NCI-H1417 (cell line): ENCODE results near the gene MESP1.

Source experiments
- DNase-seq, 3 experiments: peaks; one replicate each; lab custom pipeline; 2025; lab: John Stamatoyannopoulos, UW

MESP1 gene

DNA sequence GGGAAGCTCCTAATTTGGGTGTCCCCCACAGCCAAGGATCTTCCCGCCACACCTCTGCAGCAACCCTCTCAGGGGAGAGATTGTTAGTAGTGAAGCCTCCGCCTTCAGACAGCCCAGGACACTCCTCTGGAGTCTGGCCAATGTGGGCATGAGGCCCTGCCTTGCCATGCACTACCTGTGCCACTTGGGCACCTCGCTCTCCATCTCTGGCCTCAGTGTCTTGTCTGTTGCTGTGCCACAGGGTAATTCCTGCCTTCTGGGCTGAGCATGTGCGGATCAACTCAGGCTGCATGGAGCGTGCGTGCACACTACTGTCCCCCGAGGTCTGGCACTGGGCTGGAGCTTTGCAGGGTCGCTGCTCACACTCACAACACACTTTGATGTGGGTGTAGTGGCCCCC is 7.9 kb upstream of the MESP1 start:
- DNase-seq = no peak

DNA sequence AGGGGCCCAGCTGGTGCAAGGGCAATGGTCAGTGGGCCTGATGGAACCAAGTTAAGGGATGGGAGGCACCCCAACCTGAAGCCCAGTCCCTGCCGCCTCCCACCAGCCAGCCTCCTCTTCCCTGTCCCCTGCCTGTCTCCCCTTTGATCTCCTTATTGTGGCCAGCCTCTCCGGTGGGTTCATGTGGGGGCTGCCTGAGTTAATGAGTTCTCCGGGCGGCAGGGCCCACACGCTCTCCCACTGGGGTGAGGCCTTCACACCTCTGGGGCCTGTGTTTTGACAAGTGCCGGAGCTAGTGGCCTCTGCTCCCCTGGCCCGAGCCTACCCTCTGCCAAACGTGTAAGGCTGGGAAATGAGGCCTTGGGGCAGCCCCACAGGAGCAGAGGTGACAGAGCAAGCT is 7.2 kb upstream of the MESP1 start:
- no peak for DNase-seq

DNA sequence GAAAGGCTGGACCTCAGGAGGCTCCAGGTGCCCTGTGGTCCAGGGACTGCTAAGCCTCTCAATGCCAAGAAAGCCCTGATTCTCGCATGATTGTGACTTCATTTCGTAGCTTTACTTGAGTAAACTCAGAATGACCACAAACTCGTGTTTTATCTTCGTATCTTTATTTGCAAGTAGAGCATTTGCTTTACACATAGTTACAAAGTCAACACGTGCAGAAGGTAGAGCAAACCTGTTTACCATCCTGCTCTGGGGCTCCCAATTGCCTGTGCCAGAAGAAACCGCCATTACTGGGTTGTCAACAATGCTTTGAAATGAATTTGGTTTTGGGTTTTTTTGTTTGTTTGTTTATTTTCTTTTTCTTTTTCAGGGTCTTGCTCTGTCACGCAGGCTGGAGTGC is 5.8 kb upstream of the MESP1 start:
- DNase-seq = no peak

DNA sequence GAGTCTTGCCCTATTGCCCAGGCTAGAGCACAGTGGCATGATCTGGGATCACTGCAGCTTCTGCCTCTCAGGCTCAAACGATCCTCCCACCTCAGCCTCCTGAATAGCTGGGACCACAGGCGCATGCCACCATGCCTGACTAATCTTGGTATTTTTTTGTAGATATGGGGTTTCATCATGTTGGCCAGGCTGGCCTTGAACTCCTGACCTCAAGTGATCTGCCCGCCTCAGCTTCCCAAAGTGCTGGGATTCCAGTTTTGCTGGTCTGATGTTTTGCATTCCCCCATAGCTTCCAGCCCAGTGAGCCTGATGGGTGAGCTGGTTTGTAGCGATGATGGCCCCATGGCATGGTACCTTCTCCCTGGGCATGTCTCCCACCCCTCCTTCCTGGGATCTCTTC is 4.7 kb upstream of the MESP1 start:
- DNase-seq = no peak

DNA sequence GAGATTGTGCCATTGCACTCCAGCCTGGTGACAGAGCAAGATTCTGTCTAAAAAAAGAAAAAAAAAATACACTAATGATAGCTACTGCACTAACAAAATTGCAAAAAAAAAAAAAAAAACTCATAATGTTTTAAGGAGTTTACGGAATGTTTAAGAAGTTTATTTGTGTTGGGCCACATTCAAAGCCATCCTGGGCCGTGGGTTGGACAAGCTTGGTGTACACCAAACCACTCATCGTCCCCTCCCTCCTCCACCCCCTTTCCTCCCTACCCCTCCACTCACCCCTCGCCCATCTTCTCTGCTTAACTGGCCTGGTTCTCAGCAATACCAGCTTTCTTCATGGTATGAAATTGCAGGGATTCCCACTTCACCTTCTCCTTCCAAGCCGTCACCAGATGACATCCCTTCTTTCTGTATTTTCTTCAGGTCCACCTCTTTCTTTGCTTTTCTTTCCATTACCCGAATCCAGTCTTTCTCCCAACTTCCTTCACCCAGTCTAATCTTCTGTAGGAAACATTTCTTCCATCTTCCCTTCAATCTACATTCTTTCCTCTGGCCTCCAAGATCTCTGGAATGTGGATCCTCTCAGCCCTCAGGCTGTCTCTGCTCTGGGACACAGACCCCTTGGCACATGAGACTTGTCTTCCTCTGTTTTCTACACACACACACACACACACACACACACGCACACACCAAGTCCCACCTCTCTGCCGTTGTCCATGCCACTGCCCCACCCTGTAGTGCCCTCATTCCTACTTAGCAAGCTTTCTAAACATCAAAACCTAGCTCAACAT is 3.5 kb upstream of the MESP1 start:
- no peak for DNase-seq

DNA sequence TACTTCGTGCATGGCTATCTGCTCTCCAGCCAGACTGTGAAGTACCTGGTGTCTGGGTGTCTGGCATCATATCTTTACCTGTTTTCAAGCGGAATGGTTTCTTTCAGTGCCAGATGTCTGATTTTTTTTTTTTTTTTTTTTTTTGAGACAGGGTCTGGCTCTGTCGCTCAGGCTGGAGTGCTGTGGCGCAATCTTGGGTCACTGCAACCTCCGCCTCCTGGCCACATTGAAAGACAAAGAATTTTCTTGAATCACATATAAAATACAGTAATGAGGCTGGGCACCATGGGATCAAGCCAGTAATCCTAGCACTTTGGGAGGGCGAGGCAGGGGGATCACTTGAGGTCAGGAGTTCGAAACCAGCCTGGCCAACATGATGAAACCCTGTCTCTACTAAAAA is 2.8 kb upstream of the MESP1 start:
- DNase-seq = no peak

DNA sequence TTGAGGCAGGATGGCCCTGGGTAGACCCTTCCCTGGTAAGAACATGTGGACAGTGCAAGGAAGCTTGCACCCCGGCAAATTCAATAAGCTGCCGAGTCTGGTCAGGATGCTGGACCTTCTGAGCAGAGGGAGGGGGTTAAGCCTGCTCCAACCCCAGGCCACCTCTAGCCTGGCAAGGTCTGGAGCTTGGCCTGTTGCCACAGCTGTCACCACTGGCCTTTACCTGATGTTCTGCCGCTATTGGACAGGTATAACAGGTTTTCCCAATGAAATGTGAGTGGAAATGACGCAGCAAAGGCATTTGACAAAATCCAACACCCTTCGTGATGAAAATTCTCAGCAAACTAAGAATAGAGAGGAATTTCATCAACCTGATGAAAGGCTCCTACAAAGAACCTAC is 699 bp upstream of the MESP1 start:
- DNase-seq = peak in 1 of 3 experiments; percentile 44

DNA sequence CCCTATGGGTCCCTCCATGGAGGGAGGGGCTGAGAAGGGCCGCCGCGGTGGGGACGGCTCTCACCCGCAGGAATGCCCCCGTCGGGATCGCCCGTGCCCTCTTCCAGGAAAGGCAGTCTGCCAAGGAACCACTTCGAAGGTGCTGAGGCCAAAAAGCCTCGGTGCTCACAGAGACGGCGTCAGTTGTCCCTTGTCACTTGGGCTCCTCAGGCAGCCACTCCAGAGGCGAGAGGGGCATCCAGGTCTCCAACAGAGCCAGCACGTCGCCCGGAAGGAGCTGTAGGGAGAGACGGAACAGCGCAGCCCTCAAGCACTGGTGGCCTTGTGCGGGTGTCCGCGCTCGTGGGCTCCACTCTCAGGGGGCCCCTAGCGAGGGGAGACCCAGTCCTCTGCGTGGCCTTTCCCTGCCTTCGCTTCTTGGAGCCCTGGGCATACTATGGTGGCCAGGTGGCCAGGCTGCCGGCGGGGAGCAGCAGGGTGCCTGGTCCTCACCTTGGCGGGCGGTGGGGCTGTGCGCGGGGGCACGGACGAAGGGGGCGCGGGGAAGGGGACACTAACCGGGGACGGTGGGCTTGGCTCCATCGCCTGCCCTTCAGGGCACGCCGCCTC is 994 bp downstream of the MESP1 start:
- peak; percentile 18 to 84 (median 79) for DNase-seq

DNA sequence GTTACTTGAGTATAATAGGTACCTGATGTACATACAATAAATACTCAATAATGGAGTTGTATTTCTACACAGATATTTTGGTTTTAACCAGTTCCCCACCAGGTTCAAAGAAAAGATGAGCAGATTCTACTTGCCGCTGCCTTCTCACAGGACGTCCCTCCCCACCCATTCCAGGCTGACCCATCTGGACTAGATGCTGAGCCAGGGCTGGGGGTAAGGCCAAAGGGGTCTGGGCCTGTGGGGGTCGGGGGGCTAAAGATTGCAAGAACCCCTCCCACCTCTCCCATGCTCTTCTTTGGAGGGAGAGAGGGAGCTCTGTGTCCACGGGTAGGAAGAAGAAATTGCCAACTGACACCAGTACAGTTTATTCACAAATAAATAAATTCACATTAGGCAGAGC is 1.5 kb downstream of the MESP1 start:
- no peak for DNase-seq

DNA sequence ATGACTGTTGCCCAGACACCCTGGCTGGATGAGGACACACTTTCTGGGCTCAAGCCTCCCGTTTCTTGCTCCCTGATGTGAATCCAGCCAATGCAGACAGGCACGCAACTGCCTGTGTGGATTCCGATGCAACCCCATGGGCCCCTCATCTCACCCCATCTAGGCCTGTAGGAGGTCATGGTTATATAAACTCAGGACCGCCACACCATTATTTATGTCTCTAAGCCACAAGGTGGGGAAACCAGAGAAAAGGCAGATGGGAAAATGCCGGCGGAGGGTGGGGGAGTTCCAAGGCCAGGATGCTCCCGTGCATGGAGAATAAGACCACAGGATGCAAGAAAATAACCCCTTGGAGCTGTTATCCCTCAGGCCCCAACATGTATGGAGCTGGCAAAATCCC is 2.0 kb downstream of the MESP1 start:
- no peak for DNase-seq

DNA sequence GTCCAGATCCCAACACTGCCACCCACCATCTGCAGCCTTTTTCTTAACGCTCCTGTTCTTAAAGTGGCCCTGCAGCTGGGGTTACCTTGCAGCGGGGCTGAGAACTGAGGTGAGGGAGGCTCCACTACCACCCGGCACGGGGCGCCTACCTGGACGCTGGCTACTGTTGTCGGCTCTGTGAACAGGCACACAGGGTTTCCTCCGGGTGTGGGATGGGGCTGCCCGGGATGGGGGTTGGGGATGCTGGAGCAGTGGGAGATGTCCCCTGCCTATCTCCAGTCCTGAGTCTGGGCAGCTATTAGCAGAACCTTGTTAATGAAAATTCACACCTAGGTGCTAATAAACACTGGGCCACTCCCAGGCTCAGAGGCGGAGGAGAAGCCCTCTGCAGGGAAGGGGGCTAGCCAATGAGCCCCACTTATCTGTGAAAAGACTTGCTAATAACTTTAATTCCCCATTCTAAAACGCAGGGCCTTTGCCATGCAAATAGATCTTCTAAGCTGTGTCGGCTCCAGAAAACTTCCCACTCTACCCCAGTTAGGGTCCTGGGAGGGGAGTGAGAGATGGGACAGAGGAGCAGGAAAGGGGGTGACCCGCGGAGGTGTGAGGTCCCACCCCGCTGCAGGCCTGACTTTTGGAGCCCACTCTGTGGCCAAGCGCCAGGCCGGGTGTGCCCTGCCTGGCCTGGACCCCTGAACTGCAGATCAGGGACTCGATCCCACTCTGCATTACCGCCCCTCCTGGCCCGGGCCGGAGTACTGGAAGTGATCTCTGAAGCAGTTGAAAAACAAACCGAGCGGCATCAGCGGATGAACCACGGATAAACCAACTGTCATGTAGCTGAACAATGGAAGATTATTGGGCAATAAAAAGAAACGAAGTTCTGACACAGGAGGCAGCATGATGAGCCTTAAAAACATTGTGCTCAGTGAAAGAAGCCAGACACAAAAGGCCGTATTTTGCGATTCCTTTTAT is 3.1 kb downstream of the MESP1 start:
- no peak for DNase-seq

DNA sequence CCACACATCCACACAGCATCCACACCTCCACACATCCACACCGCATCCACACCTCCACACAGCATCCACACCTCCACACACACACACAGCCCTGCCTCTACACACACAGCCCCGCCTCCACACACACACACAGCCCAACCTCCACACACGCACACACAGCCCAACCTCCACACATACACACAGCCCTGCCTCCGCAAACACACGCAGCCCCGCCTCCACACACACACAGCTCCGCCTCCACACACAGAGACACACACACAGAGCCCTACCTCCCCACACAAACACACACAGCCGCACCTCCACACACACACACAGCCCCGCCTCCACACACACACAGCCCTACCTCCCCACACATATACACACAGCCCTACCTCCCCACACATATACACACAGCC is 4.7 kb downstream of the MESP1 start:
- DNase-seq = no peak

DNA sequence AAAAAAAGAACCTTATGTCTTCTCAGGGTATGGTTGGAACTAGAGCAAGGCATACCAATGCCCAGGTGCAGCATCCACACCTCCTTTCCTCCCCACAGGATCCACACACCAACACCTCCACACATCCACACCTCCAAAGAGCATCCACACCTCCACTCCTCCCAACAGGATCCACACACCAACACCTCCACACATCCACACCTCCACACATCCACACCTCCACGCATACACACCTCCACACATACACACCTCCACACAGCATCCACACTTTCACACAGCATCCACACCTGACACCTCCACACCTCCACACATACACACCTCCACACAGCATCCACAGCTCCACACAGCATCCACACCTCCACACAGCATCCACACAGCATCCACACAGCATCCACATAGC is 5.3 kb downstream of the MESP1 start:
- no peak for DNase-seq

DNA sequence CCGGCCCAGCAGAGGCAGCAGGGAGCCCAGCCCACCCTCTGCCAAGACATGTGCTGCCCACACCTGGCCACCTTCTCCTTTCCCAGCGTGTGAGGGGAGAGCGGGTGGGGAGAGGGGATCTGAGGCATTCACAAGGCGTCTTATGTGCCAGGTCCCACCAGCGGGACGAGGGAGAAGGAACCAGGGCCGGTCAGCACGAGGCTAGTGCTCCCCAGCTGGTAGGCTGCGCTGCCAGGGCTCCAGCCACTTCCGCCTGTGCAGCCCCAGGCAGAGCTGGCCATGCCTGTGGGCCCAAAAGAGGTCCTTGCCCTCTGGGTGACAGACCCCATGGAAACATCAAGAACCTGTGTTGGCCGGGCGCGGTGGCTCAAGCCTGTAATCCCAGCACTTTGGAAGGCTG is 5.9 kb downstream of the MESP1 start:
- DNase-seq = no peak

DNA sequence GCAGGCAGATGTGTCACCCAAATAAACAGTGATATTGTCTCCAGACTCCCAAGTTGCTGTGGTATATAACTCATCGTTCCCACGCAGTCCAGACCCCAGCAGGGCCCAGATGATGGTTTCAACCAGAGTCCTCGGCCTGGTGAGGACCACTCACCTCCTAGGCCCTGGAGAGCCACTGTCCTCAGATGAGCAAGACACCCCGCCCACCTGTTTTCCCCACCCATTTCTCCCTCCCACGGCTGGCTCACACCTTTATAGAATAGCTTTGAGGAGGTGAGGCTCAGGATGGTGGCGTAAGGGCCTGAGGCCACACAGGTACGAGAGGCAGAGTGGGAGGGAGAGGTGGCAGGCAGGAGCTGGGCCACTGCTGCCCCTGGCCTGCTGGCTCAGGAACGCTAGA is 7.5 kb downstream of the MESP1 start:
- no peak for DNase-seq

DNA sequence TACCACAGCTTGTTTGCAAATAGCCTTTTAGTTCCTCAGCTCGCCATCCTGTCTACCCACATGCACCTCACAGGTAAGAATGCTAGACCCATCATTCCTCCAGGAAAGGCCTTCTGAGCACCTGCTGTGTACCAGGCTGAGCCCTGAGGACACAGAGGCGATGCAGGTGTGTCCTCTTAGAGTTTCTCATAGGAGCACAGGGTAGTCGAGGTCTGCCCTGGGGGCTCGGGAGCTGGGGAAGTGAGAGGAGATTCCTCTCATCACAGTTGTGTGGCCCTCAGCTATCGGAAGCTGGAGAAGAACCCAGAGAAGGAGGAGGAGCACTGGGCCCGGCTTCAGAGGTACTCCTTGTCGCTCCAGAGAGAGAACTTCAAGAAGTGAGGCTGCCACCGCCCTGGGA is 8.0 kb downstream of the MESP1 start:
- no peak for DNase-seq

DNA sequence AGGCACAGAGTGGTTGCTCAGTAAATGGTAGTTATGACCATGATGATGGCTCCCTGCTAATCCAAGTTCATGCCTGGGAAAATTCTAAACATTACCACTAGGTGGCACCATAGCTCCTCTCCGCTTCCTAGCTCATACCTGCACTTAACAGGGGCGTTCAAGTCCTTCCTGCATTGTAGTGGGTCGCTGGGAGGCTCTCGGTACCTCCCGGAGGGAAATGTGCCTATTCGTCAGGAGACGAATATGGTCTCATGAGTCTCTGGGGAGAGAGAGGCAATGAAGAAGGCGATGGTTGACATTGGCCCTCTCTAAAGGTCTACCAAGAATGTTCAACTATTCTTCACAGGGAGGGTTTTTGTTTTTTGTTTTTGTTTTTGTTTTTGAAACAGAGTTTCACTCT is 10.9 kb downstream of the MESP1 start:
- peak; percentile 70 to 92 (median 78) for DNase-seq

DNA sequence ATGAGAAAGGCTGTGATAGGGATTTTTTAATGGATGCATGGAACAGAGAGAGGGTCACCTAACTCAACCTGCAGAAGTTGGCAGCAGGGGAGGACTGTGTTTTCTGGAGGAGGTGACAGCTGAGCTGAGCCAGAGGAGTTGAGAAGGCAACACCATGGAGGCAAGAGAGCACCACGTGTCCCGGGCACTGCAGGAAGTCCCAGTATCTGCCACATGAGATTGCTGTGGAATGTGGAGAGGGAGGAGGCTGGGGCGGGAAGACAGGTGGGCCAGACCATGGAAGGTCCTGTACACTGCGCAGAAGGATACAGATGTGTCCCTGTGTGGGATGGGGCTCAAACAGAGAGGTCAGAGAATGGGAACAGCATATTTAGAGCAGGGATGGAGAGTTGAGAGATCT is 15.3 kb downstream of the MESP1 start:
- DNase-seq = no peak

DNA sequence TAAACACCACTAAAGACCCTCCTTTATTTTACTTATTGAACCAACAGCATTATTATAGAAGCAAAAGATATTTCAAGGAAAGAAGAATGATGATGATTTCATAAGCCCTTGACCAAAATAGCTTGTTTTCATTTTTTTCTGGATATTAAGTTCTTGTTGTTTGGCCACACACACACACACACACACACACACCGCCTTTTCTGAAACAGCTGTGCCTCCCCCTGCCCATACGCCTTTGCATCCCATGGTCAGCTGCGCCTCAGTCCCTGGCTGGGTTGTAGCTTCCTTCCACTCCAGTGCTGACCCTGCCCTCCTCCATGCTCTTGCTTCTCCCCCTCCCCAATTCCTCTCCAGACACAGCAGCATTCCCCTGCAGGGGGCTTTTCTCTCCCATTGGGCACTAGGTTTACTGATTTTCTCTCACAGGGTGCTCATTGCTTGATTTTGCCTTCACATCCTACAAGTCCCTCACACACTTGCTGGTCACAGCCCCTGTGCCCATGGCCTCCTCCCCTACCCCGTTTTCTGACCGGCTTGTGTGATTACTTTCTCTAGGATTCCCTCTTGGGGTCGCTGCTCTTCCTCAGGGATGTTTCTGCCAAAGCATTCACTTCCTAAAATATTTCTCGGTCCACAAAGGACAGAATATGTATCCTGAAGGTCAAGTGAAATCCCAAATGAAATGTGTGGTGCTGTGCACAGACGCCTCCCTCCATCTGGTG is 18.4 kb downstream of the MESP1 start:
- DNase-seq = no peak

DNA sequence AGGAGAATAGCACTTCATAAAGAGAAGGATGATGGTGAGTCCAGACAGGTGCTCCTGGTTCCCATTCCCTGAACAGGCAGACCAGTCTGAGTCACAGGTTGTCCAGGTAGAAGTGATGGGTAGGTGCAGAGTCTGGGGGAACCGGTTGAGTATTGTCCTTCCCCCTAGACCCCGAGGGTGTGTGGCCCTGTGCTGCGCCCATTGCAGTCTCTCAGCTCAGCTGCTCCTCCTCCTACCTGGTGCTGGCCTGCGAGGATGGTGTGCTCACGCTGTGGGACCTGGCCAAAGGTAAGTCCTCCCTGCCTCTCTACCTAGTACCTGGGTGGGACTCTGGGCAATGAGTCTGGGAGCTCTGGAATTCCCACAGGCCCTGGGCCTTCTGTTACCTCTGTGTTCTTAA is 19.8 kb downstream of the MESP1 start:
- no peak for DNase-seq

DNA sequence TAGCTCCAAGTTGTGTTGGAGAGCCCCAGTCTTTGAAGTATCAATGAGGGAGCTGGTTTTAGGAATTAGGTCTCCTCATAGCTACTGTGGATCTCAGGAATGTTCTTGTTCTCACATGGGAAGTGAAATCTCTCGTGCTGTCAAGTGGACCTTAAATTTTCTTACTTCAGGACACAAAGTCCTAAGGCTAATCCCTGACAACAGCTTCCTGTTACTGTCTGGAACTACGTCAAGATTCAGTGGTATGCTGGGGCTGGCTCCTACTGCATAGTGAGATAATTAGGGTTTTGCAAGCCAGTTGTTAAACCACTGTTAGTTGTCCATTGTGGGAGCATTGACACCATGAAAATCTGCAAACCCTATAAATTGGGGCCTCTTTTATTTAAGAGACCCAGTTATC is 22.8 kb downstream of the MESP1 start:
- DNase-seq = no peak

DNA sequence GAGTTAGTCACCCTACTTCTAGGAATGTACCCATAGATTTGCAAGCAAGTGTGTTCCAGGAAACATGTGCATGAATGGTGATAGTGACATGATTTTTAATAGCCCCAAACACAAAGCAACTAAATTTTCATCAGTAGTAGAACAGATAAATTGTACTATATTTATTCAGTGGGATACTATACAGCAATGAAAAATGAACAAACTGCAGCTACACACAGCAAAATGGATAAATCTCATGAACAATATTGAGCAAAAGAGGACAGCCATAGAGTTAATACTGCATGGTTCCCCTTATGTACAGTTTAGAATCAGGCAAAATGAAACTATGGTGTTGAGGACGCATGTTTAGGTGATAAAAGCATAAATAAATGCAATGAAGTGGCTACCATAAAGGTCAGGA is 26.0 kb downstream of the MESP1 start:
- DNase-seq = no peak
